Measurements from ENCODE around the gene NT5DC3.

Gene NT5DC3

DNA sequence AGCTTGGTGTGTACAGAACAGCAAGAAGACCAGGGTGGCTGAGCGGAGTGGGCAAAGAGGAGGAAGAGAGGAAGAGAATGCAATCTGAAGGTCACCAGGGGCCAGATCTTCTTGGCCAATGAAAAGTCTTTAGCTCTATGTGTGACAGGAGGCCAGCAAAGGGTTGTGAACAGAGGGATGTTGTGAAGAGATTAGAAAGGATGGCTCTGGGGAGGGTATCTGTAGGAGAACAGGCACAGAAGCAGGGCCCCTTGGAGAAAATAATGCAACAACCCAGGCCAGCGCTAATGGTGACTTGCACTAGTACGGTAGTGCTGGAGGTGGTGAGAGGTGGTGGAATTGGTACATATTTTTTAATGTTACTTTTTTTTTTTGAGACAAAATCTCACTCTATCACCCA, 97.2 kb downstream of the NT5DC3 start:
- no peak for DNase-seq

GRCh38 chr12:103742349-103742932, 98.6 kb downstream of the NT5DC3 start:
- DNase-seq, result no peak

- no peak for DNase-seq
These were observed 103.2 kb downstream of the NT5DC3 start for GRCh38 chr12:103737881-103738280.

- no peak for DNase-seq
These were observed 104.5 kb downstream of the NT5DC3 start for GRCh38 chr12:103736572-103736971.

GRCh38 chr12:103735291-103735690, 105.7 kb downstream of the NT5DC3 start:
- no peak for DNase-seq

- no peak for DNase-seq
These were observed 106.2 kb downstream of the NT5DC3 start for GRCh38 chr12:103734863-103735262.

DNA sequence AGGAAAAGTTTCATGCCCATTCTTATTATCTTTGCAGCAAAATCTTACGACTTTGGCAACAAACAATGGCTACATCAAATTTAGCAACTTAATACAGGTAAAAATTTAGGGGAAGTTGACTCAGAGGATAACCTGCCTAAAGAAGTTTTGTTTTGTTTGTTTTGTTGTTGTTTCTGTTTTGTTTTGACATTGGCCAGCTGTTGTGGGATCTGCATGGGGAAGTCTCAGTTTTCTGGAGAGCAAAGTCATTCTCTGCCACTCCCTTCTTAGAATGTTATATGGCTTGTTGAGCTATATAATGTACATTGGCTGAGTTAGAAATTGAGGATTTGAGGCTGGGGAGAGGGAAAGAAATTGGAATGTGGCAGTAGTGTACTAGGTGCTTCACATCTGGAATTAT, 109.5 kb downstream of the NT5DC3 start:
- no peak for DNase-seq

DNA sequence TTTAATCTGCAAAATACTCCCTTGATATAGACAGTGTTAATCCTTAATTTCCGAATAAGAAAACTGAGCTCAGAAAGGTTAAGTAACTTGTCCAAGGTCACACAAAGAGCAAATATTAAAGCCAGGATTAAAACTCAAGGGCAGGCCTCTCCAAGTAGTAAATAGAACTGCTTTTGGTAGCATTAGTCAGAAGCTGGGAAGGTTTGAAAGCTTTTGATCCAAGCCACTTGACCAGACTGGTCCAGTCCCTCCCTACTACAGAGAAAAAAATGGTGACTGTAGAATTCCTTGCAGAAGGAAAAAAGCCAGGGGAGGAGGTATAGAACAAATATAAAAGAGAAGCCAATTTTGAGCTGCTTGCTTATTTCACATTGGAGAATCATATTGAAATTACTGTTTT, 111.5 kb downstream of the NT5DC3 start:
- DNase-seq, result no peak

DNA sequence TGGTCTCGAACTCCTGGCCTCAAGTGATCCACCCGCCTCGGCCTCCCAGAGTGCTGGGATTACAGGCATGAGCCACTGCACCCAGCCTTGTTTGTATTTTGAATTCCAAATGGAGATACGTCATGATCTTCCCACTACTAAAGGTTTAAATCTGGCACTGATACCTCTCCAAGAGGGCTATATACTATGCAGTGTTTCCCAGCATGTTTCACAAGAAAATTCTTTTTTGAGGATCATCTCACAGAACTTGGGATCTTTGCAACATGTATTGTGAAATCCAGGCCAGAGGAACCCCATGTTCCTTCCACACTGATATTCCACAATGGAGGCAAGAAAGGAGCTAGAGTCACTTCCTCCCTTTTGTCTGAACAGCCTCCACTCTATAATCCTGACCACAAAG, 112.7 kb downstream of the NT5DC3 start:
- DNase-seq, result no peak

DNA sequence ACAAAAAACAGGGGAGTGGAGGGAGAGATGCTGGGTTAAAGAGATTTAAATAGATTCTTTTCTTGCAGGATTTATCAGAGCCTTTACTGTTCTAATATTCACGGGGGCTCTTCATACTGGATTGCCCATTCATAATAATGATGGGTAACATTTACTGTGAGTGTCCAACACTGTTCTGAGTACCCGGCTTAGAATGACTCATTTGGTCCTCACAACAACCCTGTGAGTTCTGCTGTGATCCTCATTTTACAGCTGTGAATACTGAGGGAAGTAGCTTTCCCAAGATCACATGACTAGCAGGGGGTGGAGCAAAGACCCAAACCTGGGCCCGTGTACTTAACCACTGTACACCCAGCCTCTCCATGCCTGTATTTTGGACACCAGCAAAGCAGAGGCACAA, 113.4 kb downstream of the NT5DC3 start:
- DNase-seq, result no peak

DNA sequence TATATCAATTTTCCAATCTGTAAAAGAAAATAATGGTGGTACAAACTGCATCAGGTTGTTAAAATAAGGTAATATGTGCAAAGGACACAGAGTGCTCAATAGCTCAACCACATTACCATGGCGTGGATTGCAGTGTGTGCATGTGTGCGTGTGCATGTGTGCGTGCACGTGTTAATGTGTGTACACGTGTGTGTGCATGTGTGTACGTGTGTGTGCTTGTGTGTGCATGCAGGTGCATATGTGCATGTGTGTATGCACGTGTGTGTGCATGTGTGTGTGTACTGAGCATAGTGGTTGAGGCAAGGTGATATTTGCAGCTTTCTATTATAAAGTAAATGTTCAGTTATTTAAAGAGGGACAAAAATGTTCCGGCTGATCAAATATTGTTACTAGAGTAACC, 115.6 kb downstream of the NT5DC3 start:
- no peak for DNase-seq
